ENCODE data around the gene SLC39A2. TPM values are rescaled to one million over a fixed set of nuclear protein-coding genes. Genes with fewer than 3 reads are reported as not detected.
A peak's percentile ranks its signal among the peaks of the same experiment; 100 is the strongest.

The SLC39A2 gene
- total and polyA plus RNA-seq, 9 of the 15 experiments (the other 6 are each of a cell fraction or from before 2014, with no cell fraction given) = 0.06 to 0.09 TPM; not detected in 7

DNA sequence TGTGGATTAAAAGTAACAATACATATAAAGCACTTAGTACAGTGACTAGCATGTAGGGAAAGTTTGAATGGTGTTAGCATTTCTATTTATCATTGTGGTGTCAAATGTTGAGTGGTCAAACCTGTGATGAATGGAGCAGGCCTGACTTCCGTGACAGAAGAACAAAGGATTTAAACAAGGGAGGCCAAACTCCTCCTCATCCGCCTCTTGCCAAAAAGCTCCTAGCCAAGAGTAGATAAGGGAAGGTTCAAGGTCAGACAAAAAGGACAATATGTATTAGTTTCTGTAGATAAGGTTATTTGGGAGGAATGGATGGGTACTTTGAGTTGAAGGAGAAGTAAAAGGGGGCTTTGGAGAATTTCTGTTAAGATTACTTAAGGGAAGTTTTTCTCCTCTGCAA, 49.5 kb downstream of the SLC39A2 start:
- Histone ChIP-seq H2AFZ (ENCODE audit: low read depth, low read length) (peak overlapping the region; percentile 54), H4K20me1 (replicated peaks; ENCODE audit: control insufficient read depth, insufficient read depth, low read length) (no peaks in the 10 kb centered on the region), H3K9ac (ENCODE audit: insufficient read depth in 1 of 2, low read depth in 2 of 2, low read length in 2 of 2) (no peak overlapping the region), H3K27me3 (ENCODE audit: control insufficient read depth in 2 of 2, insufficient read depth in 2 of 2, low read length in 2 of 2) (no peaks in the 10 kb centered on the region), H3K79me2 (ENCODE audit: control insufficient read depth, insufficient read depth, low read length) (no peaks in the 10 kb centered on the region), H3K9me1 (ENCODE audit: control insufficient read depth, insufficient read depth, low read length) (no peaks in the 10 kb centered on the region), H3K27ac (ENCODE audit: extremely low read depth, low read depth, low read length) (no peak overlapping the region), H3K4me1 (replicated peaks in 1 of 2; ENCODE audit: control insufficient read depth in 2 of 2, insufficient read depth in 2 of 2, low read length in 2 of 2) (peaks cover 5 to 14% of the 10 kb centered on the region in 2 experiments; a peak in 4 of 5 replicates), H3K4me2 (ENCODE audit: insufficient read depth, low read length) (no peak overlapping the region), H3K9me3 (replicated peaks; ENCODE audit: control insufficient read depth, insufficient read depth, low read depth, low read length) (no peaks in the 10 kb centered on the region), H3K36me3 (ENCODE audit: control insufficient read depth, insufficient read depth, low read length) (no peaks in the 10 kb centered on the region), H3K4me3 (no peak overlapping the region)
- intact Hi-C loops (cut with micrococcal nuclease) (no loop called here), in situ Hi-C loops (cut with MboI) (no loop called here)
- DNase-seq (ENCODE audit: extremely low read depth in 1 of 4, low spot score in 3 of 4) = peak in 1 of 4 experiments; percentile 24
- ChIA-PET CTCF (ENCODE audit: low intra/inter-chr PET ratio) (interaction anchor here (0.6 kb wide), 1 partner anchor 53 kb away, joined by 3 read pairs; no protein-coding TSS in a partner anchor), POLR2A (interaction anchor here (0.6 to 1.4 kb wide), 3 partner anchors 10 to 33 kb away, joined by 3 to 5 read pairs (median 4); no protein-coding TSS in a partner anchor)
- TF ChIP-seq ZNF766 (CRISPR knock-in tag; conservative IDR thresholded peaks at IDR 0.05) = no peak
- no peak for TF ChIP-seq NR2C1 (IDR thresholded peaks at IDR 0.05)
- 0 out of 2 replicates have a peak, but pooled peaks have one; percentile 31 for TF ChIP-seq NR2C1 (tag; IDR thresholded peaks at IDR 0.05)
- TF ChIP-seq NR2C2 (CRISPR knock-in tag; IDR thresholded peaks at IDR 0.05) = no peak
- TF ChIP-seq NR2C2 (tag; IDR thresholded peaks at IDR 0.05) = peak; percentile 25; the same call in 1 of the 2 replicates
- TF ChIP-seq RBBP5 (IDR thresholded peaks at IDR 0.05; ENCODE audit: borderline replicate concordance, insufficient read depth, low read length, poor library complexity, severe bottlenecking) = no peak
- TF ChIP-seq YY1 (IDR thresholded peaks at IDR 0.05; ENCODE audit: borderline replicate concordance in 1 of 3, control insufficient read depth in 1 of 3, extremely low read depth in 1 of 3, insufficient read depth in 3 of 3, insufficient read length in 1 of 3, insufficient replicate concordance in 2 of 3, low read depth in 1 of 3, low read length in 2 of 3) = no peak
- TF ChIP-seq ETV1 (tag; conservative IDR thresholded peaks at IDR 0.05; ENCODE audit: low read depth) = 0 out of 2 replicates have a peak, but pooled peaks have one; percentile 24
- 0 out of 2 replicates have a peak, but pooled peaks have one; percentile 7 for TF ChIP-seq NFIC (IDR thresholded peaks at IDR 0.05)
- peak; percentile 55; the same call in 1 of the 2 replicates for TF ChIP-seq SOX6 (IDR thresholded peaks at IDR 0.05)
- TF ChIP-seq, protein P1, sequence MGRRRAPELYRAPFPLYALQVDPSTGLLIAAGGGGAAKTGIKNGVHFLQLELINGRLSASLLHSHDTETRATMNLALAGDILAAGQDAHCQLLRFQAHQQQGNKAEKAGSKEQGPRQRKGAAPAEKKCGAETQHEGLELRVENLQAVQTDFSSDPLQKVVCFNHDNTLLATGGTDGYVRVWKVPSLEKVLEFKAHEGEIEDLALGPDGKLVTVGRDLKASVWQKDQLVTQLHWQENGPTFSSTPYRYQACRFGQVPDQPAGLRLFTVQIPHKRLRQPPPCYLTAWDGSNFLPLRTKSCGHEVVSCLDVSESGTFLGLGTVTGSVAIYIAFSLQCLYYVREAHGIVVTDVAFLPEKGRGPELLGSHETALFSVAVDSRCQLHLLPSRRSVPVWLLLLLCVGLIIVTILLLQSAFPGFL (CRISPR knock-in tag; IDR thresholded peaks at IDR 0.05) = no peak
- no peak for TF ChIP-seq MCM7 (IDR thresholded peaks at IDR 0.05)
- TF ChIP-seq ZNF3 (CRISPR knock-in tag; IDR thresholded peaks at IDR 0.05) = no peak
- TF ChIP-seq MEIS2 (IDR thresholded peaks at IDR 0.05; ENCODE audit: partially characterized antibody) = peak; percentile 61
- no peak for TF ChIP-seq ZNF165 (CRISPR knock-in tag; IDR thresholded peaks at IDR 0.05; ENCODE audit: borderline replicate concordance)
- TF ChIP-seq CBX2 (IDR thresholded peaks at IDR 0.05; ENCODE audit: insufficient read depth, low read length, poor library complexity, severe bottlenecking) = no peak
- no peak for TF ChIP-seq MIER1 (IDR thresholded peaks at IDR 0.05; ENCODE audit: low read depth)
- TF ChIP-seq ESRRA (IDR thresholded peaks at IDR 0.05; ENCODE audit: borderline replicate concordance, low read depth) = peak; percentile 82
- FAIRE-seq = no peak
- BruUV-seq (replicated peaks) = no TSS peak
- 34% methylated on average over 2 of the region's 2 CpGs for WGBS (ENCODE audit: insufficient coverage, low coverage, missing lambda C conversion rate)
- no peak for ATAC-seq

Data from K562 (cell line).